ACHN (cell line): Measurements from ENCODE around the gene KLK15.
A peak's percentile ranks its signal among the peaks of the same experiment; 100 is the strongest.
"Not testable (repeated sequence)": the region's sequence is repeated elsewhere in the genome, so short reads cannot be mapped to it uniquely, and the experiment has no call there.

Source experiments
- DNase-seq: peaks from one replicate; pipeline ENCODE4 v3.0.0-alpha.2; 2015
- in situ Hi-C: cut with HindIII; loops from 2 replicates; pipeline ENCODE4 v1.10.0; 2017; ENCODE audit warnings: low sequenced_read_pairs, low pct_ligation_motif_present, low pct_unique_long_range_greater_than_20kb

The KLK15 gene

DNA sequence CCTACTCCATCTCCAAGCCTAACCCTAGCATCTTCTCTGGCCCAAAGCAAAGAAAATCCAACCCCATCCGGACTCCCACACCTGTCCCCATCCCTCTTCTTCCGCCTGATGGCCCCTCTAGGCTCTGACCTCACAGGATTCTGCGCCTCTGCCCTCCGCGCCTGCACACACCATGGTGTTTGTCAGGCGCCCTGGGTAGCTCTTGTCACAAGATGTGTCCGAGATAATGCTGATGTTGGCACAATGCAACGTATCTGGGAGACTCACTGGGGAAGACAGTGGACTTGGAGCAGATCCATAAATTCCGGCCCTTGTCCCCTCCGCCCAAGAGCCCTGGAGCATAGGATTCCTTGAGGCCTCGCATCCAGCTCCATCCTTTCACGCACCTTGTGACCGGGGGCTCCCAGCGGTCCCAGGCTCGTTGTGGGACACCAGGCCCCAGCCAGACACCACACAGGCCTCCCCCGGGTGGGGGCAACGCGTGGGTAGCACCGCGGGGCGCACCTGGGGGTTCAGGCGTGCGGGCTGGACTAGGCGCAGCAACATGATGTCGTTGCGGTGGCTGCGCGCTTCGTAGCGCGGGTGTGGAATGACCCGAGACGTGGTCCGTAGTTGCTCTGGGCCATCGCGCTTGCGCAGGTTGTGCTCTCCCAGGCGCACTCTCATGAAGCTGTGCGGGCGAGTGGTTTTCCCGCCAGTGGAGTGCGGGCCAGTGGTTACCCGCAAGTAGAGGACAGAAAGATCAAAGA, 6.7 kb downstream of the KLK15 start:
- in situ Hi-C loops: no loop called here

DNA sequence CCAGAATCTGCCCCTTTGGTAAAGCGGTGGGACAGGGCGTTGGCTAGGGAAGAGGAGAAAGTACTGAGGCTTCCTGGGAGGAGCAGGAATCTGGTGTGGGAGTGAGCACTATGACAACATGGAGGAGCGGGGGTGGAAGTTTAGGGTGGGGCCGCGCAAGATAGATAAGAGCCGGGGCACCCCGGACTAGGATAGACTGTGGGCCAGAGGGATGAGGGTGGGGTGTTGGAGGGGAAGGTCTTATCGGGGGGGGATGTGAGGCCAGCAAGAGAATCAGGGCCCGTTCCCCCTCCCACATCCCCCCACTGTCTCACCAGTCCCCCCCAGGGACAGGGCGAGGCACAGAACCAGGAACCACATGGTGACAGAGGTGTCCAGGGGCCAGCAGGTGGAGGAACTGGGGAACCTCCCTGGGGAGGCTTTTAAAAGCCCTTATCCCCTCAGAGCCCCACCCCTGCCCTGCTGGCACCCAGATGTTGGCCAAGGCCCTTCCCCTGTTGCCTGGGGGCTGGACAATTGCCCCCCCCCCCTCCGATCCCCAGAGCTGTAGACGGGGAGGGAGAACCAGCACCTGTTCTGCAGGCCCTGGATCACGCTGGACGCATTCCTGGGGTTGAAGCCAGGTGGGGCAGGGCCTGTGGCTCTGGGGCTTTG, 9.9 kb downstream of the KLK15 start, which contains the start of gene KLK1:
KLK1 (minus strand) TSS at position 399 of the 654 bp plus-strand sequence; CDS start at position 360, 39 bp downstream.
- no peak for DNase-seq
- in situ Hi-C loops: no loop called here

More for the DNA sequence above, 6.7 kb downstream of the KLK15 start:
- DNase-seq: no peak

DNA sequence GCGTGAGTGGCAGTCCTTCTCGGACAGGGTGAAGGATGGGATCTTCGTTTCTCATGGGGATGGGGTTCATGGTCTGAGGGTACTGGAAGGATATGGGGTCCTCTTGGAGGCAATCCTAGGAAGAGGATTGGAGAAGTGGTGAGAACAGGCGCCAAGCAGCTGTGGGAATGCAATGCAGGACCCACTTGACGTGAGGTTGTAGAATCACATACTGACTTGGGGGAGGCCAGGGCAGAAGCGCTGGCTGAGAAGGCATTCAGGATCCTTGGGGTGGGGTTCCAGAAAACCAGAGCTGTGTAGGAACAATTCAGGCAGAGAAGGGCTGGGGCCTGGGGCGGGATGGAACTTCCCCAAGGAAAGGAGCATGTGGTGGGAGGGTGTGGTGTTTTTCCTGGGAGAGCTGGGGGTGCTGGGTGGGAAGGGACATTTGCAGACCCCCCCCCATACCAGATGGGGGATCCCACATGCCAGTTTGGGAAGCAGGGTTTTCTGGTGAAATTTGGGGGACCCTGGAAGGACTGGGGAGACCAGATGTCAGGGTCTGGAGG, 10.6 kb downstream of the KLK15 start:
- DNase-seq: no peak
- in situ Hi-C loops: no loop called here

GRCh38 chr19:50821622-50822021, 11.8 kb downstream of the KLK15 start:
- DNase-seq: no peak
- in situ Hi-C loops: no loop called here

DNA sequence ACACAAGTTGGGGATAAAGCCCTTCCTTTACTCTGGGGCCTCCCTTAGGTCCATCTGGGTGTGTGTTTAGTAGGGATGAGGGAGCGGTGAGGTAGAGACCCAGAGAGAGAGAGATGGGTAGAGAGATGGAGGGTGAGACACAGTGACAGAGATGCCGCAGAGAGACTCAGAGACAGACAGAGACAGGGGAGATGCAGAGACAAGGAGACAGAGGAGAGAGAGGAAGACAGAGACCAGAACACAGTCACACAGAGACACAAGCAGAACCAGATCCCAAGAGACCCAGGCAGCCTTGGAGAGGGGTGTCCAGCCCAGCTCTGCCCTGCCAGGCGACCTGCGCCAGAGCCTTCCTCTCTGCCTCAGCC, 12.1 kb downstream of the KLK15 start:
- no peak for DNase-seq
- in situ Hi-C loops: no loop called here

DNA sequence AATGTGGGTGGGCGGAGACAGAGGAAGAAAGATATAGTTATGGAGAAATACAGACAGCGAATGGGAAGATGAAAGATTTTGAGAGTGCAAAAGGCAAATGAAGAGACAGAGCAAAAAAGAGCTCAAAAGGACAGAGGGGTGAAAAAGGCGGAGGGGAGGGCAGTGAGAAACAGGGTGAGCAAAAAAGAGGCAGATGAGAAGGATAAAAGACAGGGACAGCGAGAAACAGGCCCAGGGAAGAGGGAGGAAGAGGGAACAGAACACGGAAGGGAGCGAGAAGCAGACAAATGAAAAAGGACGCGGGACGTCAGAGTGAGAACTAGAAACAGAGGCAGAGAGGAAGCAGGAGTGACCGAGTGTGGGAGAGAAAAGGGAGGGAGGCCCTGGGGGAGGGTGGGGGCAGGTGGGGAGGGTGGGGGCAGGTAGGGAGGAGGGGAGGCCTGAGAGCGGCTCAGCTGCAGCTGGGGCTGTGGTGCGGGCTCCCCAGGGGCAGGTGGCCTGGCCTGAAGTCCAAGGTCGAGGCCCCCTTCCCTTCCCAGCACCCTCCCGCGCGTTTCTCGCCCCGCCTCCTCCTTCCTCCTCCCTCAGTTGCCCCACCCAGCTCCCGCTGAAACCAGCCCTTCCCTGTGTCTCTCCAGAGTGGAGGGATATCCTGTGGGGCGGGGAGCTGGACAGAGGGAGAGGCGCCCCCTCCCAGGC, 12.7 kb downstream of the KLK15 start:
- no peak for DNase-seq
- in situ Hi-C loops: no loop called here

DNA sequence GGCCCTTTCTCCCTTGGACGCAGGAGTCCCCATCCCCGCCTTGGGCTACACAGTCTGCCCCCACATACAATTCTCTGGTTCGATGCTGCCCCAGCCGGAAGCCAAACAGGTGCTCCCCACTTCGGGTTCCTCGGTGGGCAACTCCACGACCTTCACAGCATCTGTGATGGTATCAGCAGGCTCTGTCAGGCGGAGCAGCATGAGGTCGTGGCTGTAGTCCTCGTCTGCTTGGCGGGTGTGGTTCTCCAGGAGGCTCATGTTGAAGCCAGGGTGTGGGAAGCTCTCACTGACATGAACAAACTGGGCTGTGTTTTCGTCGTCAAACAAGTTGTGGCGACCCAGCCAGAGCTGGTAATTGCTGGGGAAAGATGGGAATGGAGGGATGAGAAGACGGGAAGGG, 13.3 kb downstream of the KLK15 start:
- DNase-seq: no peak
- in situ Hi-C loops: no loop called here

- in situ Hi-C loops: no loop called here
- DNase-seq: no peak
Measured at GRCh38 chr19:50819636-50820035, 13.7 kb downstream of the KLK15 start.

DNA sequence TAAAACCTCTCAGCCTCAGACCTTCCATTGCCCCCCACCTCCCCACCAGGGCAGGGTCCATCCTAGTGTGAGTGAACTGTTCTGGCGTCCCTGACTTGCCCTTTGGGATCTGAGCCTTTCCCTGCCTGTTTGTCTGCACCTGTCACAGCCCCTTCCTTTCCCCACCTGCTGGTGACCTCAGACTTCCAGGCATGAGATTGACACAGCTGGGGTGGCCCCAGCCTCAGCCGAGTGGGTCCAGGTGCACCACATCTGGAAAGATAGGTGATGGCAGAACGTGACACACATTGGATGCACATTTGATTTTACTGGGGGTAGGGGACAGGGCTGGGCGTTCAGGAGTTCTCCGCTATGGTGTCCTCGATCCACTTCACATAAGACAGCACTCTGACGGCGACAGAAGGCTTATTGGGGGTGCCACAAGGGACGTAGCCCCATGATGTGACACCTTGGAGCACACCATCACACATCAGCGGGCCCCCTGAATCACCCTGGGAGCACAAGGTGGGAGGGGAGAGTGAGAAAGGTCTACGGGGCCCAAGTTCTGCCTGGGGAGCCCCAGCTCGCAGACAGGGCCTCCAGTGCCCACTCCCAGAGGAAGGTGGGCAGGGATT, 14.4 kb downstream of the KLK15 start:
- no peak for DNase-seq
- in situ Hi-C loops: no loop called here

- in situ Hi-C loops: no loop called here
- DNase-seq: peak; percentile 58
Measured at GRCh38 chr19:50817941-50818858, 15.2 kb downstream of the KLK15 start.

GRCh38 chr19:50815439-50815838, 17.9 kb downstream of the KLK15 start:
- in situ Hi-C loops: no loop called here
- DNase-seq: no peak

DNA sequence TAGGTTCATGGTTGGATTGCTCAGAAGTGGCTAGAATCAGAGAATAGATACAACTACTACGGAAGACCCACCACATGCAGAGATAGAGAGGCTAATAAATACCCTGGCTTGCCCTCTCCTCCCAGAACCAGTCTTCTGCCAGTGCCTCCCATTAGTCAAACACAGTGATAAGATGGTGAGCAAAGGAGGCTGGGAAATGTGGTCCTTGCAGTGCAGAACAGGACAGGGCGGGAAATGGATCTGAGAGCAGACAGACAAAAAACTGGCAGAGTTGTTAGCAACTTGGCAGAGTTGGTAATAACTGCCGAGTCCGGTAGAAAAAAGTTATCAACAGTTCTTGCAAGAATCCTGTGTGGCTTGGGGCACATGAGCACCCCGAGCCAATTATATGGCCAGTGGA, 18.5 kb downstream of the KLK15 start:
- in situ Hi-C loops: no loop called here

GRCh38 chr19:50812474-50812873, 20.9 kb downstream of the KLK15 start:
- in situ Hi-C loops: no loop called here
- no peak for DNase-seq

More for the DNA sequence above, 18.5 kb downstream of the KLK15 start:
- DNase-seq: no peak

GRCh38 chr19:50811622-50812238, 21.6 kb downstream of the KLK15 start:
- DNase-seq, in situ Hi-C loops: not testable (repeated sequence)

DNA sequence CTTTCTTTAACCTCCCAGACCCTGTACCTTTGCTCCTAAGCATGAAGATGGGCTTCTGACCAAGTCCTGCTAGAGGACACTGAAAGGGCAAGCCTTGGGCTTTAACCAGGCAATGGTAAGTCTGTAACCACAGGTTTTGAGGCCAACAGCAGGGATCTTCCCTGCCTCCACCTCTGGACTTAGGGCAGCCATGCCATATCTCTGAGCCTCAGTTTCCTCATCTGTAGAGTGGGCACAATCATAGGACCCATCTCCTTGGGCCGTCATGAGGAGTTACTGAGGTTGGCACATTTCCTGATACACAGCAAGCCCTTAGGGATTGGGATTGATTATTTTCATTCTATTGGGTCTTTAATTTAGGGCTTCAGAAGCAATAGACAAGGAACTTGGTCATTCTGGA, 24.5 kb downstream of the KLK15 start:
- DNase-seq: no peak
- in situ Hi-C loops: no loop called here

DNA sequence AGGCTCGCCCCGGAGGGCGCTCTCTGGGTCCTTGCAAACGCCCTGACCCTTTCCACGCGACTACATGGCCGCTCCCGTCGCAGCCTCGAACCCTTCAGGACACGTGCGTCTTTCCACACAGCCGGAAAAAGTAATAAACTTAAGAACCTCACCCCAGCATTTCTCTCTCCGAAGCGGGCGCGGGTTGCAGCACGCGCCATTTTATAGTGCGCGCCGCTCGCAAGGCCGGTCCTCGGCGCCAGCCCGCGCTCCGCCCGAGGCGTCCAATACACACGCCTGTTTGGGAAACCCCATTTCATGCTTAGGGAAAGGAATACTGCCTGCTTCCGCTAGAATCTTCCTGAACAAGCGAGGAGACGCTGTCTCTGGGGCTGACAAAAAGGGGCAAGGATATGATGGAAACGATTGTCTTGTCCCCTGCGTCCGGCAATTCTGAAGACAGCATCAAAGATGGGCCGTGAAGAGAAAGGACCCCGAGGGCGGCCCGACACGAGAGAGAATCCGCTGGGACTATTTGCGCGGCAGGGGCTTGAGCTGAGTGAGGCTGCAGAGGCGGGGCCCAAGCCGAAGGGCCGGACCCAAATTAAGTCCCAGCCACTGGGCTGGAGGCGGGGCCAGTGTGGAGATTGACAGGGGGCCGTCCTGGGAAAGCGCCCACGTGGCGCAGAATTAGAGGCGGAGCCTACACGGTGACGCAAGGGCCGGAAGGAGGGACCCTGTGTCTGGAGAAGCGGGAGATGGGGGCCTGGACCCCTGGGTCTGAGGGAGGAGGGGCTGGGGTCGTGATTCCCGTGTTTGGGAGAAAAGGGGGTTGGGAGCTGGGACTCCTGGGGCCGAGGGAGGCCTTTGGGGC, 28.7 kb downstream of the KLK15 start:
- peak; percentile 98 for DNase-seq
- in situ Hi-C loops: no loop called here
